Measurements from ENCODE around the gene PIM3. TPM values are rescaled to one million over a fixed set of nuclear protein-coding genes. Genes with fewer than 3 reads are reported as not detected.

The PIM3 gene
- total RNA-seq: 100 to 1,000 TPM in 2 of 4 donors, 10 to 100 TPM in 2; 66.2 to 142 (median 105) TPM

DNA sequence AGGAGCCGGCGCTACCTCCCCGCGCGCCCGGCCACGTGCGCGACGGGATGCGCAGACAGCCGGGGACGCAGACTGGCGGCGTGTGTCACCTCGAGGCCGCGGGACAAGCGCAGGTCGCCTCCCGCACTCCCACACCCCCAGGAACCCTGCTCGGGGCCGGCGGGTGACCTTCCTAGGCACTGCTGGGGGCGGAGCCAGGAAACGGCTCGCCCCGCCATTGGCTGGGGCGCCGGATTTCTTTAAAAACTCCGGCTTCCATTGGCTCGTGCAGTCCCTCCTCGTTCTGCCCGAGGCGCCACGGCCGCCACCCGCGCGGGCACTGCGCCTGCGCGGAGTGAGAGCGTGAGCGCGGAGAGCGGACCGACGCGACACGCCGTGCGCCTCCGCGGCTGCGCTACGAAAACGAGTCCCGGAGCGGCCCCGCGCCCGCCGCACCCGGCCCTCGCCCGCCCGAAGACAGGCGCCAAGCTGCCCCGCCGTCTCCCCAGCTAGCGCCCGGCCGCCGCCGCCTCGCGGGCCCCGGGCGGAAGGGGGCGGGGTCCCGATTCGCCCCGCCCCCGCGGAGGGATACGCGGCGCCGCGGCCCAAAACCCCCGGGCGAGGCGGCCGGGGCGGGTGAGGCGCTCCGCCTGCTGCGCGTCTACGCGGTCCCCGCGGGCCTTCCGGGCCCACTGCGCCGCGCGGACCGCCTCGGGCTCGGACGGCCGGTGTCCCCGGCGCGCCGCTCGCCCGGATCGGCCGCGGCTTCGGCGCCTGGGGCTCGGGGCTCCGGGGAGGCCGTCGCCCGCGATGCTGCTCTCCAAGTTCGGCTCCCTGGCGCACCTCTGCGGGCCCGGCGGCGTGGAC is at the start of gene PIM3:
Gene PIM3, plus strand, starts transcription at position 614 of the 846 bp plus-strand sequence. Its CDS starts 176 bp downstream, at position 790.
- peaks cover 3 to 46% (median 23%) of the 10 kb centered on the region in 4 donors for H3K4me1 ChIP-seq
- H3K4me3 ChIP-seq: peak within 1 kb of the TSS; percentile 65 to 100 (median 98)
- peaks cover 0 to 3% (median 0%) of the 10 kb centered on the region in 4 donors for H3K9me3 ChIP-seq
- H3K27me3 ChIP-seq: no peaks in the 10 kb centered on the region
- peaks cover 0 to 40% (median 0%) of the 10 kb centered on the region in 3 donors for H3K36me3 ChIP-seq
- peak; percentile 97 to 98 for TF ChIP-seq POLR2A (IDR thresholded peaks at IDR 0.05)
- TF ChIP-seq, protein P1, sequence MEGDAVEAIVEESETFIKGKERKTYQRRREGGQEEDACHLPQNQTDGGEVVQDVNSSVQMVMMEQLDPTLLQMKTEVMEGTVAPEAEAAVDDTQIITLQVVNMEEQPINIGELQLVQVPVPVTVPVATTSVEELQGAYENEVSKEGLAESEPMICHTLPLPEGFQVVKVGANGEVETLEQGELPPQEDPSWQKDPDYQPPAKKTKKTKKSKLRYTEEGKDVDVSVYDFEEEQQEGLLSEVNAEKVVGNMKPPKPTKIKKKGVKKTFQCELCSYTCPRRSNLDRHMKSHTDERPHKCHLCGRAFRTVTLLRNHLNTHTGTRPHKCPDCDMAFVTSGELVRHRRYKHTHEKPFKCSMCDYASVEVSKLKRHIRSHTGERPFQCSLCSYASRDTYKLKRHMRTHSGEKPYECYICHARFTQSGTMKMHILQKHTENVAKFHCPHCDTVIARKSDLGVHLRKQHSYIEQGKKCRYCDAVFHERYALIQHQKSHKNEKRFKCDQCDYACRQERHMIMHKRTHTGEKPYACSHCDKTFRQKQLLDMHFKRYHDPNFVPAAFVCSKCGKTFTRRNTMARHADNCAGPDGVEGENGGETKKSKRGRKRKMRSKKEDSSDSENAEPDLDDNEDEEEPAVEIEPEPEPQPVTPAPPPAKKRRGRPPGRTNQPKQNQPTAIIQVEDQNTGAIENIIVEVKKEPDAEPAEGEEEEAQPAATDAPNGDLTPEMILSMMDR (IDR thresholded peaks at IDR 0.05): no peak
- peak within 1 kb of the TSS; percentile 86 to 99 (median 98) for H3K27ac ChIP-seq
- DNase-seq: peak; percentile 89 to 98 (median 97)

DNA sequence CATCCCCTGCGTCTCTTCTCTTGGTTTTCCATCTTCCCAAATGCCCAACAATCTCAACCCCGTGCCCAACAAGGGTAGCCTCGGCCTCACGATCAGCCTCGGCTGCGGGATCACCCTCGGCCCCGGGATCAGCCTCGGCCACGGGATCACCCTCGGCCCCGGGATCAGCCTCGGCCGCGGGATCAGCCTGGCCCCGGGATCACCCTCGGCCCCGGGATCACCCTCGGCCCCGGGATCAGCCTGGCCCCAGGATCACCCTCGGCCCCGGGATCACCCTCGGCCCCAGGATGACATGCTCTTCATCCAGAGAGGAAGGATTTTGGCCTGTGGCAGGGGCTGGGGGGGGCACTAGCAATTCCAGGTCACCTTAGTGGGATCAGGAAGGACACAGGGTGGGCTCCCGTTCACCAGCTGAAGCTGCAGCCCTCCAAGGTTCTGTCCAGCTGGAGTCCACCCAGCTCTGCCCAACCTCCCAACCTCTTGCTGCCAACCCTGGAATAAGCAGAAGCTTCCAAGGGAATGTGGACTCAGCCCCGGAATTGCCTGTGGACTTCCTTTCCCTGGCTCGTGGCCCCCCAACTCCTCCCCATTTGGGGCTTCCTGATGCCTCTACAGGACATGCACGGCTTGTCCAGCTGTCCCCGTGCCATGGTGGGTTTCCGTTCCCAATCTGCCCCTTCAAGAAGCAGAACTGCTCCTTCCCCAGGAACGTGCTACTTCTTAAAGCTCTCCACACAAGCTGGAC is 48.5 kb upstream of the PIM3 start:
- H3K36me3 ChIP-seq: peaks cover 0 to 44% (median 0%) of the 10 kb centered on the region in 3 donors
- no peaks in the 10 kb centered on the region for H3K27me3 ChIP-seq
- no peak overlapping the region for H3K4me3 ChIP-seq
- H3K9me3 ChIP-seq: no peaks in the 10 kb centered on the region
- DNase-seq: peak in 1 of 3 donors; percentile 40
- TF ChIP-seq, protein P1 (IDR thresholded peaks at IDR 0.05): no peak
- no peak for TF ChIP-seq POLR2A (IDR thresholded peaks at IDR 0.05)
- H3K27ac ChIP-seq: no peak overlapping the region
- peaks cover 0 to 6% (median 2%) of the 10 kb centered on the region in 4 donors for H3K4me1 ChIP-seq

GRCh38 chr22:49913026-49913425 is 47.5 kb upstream of the PIM3 start:
- DNase-seq: no peak
- Histone ChIP-seq H3K36me3 (peaks cover 0 to 34% (median 0%) of the 10 kb centered on the region in 3 donors), H3K9me3 (no peaks in the 10 kb centered on the region), H3K4me1 (peaks cover 0 to 10% (median 4%) of the 10 kb centered on the region in 4 donors), H3K4me3 (no peak overlapping the region), H3K27ac (no peak overlapping the region), H3K27me3 (no peaks in the 10 kb centered on the region)
- TF ChIP-seq POLR2A (IDR thresholded peaks at IDR 0.05): no peak
- TF ChIP-seq, protein P1 (IDR thresholded peaks at IDR 0.05): no peak

DNA sequence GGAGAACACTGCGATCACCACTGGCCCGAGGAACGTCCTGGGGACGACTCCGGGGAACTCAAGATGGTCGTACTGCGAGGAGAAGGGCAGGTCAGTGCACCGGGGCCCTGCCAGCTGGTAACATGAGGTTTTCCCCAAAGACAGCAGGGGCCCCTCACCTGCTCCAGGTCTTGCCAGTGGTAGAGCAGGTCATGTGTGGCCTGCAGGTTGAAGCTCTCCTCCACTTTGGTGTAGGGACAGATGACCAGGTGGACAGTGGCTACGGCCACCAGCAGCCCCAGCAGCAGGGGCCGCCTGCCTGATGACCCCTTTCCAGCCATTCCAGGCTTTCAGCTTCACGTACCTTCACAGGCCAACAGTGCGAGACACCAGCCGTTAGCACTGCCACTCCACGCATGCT is 47.1 kb upstream of the PIM3 start:
- peaks cover 0 to 10% (median 4%) of the 10 kb centered on the region in 4 donors for H3K4me1 ChIP-seq
- H3K36me3 ChIP-seq: peaks cover 0 to 33% (median 0%) of the 10 kb centered on the region in 3 donors
- no peak overlapping the region for H3K4me3 ChIP-seq
- H3K27ac ChIP-seq: no peak overlapping the region
- H3K27me3 ChIP-seq: no peaks in the 10 kb centered on the region
- H3K9me3 ChIP-seq: no peaks in the 10 kb centered on the region
- TF ChIP-seq POLR2A (IDR thresholded peaks at IDR 0.05): no peak
- TF ChIP-seq, protein P1 (IDR thresholded peaks at IDR 0.05): no peak
- DNase-seq: peak in 1 of 3 donors; percentile 40

GRCh38 chr22:49914256-49914655 is 46.3 kb upstream of the PIM3 start:
- H3K36me3 ChIP-seq: peaks cover 0 to 33% (median 0%) of the 10 kb centered on the region in 3 donors
- H3K27me3 ChIP-seq: no peaks in the 10 kb centered on the region
- no peaks in the 10 kb centered on the region for H3K9me3 ChIP-seq
- peaks cover 4 to 14% (median 6%) of the 10 kb centered on the region in 4 donors for H3K4me1 ChIP-seq
- no peak overlapping the region for H3K4me3 ChIP-seq
- no peak for DNase-seq
- no peak overlapping the region for H3K27ac ChIP-seq
- TF ChIP-seq, protein P1 (IDR thresholded peaks at IDR 0.05): no peak
- no peak for TF ChIP-seq POLR2A (IDR thresholded peaks at IDR 0.05)

Measured in Peyer's patch (tissue), 4 donors.